8988T (cell line): ENCODE measurements around the gene MGAT5B.
"Not testable (repeated sequence)": the region's sequence is repeated elsewhere in the genome, so short reads cannot be mapped to it uniquely, and the experiment has no call there.

Source experiments
- DNase-seq: peaks from one replicate; pipeline ENCODE4 v3.0.0; 2011

The MGAT5B gene

DNA sequence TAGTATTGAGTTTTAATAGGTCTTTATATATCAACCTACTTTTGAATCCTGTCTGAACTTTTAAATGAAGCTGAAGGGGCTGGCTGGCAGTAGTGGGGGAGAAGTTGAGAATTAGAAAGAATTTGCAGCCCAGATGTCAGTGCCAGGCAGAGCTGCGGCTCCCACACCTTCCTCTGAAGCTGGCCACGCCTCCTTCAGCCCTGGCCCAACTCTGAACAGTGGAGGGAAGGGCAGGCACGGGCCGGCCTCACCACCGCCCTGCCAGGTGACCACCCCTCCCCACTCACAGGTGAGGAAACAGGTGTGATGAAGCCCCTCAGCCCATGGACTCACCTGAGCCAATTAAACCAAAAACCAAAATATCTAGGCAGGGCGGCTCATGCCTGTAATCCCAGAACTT, 87.0 kb downstream of the MGAT5B start:
- DNase-seq = no peak

DNA sequence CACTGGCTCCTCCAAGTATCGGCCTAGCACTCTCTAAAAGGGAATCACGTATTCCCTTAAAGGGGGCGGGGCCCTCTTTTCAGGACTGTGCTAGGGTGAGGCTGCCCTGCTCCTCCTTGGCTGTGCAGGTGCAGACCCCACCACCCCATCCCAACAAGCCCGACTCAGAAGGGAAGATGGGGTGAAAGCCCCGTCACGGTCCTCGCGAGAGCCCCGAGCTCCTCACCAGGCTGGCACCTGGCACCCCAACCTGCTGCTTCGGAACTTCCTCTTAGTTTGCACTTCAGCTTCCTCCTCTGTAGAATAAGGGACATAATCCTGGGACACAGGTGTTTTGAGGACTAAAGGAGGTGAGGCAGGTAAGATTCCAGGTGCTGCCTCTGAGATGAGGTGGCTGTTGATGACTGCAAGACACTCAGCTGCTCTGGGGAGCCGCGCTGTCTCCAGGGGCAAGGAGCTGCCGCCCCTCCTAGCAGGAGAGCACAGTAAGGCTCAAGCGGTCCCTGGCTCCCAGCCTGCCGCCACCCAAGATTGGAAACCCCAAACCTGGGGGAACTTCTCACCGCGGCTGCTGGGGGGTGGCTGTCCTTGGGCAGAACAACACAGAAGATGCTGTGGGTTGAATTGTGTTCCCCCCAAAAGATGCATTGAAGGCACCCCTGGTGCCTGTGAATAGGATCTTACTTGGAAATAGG, 88.8 kb downstream of the MGAT5B start:
- no peak for DNase-seq

DNA sequence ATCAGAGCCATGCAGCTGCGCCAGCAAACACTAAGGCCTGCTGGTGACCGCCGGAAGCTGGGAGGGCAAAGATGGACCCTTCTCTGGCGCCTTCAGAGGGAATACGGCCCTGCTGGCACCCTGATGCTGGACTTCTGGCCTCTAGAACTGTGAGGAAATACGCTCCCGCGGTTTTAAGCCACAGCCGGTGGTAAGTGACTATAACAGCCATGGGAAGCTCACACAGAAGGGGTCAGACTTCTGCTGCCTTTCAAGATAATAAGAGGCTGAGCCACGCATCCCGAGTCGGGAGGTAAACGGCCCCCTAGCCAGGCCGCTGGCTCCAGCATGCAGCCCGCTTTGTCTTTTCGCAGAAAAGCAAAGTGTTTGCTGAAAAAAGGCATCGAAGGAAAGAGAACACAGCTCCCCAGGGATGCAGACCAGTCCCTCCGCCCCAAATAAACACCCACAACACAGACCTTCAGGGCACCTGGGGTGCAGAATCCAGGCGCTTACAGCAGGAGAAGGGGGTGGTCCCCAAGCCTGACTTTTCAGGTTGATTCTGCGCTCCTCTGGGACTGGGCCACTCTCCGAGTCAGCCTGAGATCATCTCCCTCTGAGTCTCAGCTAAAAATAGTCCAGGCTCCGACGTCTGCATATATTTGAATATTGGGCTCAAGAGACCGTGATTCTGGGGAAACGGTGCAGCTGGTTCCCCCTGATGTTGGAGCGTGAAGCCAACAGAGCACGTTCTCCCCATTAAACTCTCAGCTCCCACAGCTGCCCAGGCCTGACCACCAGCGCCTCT, 89.7 kb downstream of the MGAT5B start:
- DNase-seq = no peak

DNA sequence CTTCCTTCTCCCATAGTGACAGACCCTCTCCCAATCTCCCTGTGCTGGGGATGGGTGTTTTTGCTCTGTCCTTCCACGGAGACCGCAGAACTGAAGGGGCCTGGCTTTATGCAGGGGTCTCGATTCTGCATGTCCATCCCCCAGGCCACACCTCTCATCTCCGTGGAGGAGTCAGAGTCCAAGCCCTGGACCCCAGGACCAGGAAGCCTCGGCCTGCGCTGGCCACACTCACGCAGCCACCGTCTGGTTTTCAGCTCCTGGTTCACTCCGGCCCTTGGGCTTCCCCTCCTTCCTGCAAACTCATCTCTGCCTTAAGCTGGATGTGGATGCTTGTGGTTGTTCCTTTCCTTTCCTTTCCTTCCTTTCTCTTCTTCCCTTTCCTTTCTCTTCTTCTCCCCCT, 90.8 kb downstream of the MGAT5B start:
- DNase-seq = no peak

DNA sequence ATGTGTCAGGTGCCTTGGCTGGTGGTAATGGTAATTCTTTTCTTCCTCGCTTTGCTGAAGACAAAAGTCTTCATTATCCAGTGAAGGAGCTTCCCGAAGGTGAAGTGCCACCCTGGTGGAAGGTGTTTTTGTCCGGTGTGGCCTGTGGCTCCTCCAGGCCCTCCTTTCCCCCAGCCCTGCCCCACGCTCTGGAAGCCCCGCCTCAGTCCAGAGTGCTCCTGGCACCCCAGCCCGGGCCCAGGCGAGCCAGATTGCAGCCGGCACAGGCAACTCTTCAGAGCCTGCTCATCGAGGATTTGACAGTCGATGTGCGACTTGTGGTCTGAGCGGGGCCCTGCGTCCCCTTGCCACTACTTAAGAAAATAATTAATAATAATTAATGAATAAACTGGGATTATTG, 93.7 kb downstream of the MGAT5B start:
- DNase-seq = no peak

DNA sequence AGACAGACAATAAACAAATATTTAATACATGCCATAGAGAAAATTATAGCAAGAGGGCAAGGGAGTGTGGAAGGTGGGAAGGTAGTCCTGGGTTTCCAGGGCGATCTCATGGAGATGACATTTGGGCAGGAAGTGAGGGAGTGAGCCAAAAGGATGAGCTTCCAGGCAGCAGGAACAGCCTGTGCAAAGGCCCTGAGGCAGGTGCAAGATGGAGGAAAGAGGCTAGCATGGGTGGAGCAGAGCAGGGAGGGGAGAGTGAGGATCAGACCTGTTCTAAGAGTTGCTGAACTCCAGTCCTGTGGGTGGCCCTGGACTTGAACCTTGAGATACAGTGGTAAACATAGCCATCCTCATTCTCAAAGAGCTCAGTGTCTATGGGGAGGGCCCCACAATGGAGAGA, 94.7 kb downstream of the MGAT5B start:
- no peak for DNase-seq

DNA sequence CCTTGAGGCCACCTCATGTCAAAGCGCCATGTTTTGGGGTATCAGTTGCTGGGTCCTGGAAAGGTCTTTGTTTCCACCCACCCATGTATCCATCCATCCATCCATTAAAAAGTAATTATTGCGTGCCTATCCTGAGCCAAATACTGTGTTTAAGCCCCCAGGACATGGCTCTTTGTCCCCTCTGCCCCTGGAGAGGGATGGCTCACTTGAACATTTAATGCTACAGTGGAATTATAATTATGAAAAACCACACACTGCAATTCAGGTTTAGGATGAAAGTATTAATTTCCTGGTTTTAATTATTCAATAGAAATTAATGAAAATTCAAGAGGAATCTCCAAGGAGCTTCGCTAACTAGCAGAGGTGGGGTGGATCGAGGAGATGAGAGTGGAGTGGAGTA, 97.8 kb downstream of the MGAT5B start:
- DNase-seq = no peak

DNA sequence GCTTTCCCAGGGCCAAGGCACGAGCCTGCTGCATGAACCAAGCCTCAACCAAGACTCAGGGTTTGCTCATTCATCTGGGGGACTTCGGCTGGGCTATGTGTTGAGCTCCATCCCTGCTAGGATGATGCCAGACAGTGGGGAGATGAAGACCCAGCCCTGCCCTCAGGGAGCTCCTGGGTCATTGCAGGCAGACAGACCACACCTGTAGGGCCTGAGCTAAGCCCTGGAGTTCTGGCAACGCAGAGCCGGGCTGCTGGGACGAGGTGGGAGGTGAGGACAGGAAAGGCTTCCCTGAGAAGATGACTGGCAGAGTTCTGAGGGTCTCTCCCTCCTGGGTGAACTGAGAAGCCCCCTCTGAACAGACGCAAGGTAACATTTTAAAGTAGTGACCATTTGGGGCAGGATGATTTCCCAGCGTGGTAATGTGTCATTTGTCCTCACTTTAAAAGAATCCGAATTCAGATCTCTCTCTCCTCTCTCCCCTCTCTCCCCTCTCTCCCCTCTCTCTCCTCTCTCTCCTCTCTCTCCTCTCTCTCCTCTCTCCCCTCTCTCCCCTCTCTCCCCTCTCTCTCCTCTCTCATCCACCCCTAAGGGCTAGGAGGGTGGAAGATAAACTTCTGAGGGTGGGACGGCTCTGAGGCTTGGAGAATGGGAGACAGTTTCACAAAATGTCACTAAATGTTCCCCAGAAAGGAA, 98.4 kb downstream of the MGAT5B start:
- no peak for DNase-seq

DNA sequence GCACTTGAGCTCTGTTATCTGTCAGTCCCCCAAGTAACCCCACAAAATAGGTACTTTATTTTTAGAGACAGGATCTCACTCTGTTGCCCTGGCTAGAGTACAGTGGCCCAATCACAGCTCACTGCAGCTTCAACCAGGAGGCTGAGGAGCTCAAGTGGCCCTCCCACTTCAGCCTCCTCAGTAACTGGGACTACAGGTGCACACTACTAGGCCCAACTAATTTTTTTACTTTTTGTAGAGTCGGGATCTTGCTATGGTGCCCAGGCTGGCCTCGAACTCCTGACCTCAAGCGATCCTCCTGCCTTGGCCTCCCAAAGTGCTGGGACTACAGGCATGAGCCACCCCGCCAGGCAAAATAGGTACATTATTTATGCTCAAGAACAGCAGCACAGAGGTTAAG, 99.6 kb downstream of the MGAT5B start:
- DNase-seq = no peak

DNA sequence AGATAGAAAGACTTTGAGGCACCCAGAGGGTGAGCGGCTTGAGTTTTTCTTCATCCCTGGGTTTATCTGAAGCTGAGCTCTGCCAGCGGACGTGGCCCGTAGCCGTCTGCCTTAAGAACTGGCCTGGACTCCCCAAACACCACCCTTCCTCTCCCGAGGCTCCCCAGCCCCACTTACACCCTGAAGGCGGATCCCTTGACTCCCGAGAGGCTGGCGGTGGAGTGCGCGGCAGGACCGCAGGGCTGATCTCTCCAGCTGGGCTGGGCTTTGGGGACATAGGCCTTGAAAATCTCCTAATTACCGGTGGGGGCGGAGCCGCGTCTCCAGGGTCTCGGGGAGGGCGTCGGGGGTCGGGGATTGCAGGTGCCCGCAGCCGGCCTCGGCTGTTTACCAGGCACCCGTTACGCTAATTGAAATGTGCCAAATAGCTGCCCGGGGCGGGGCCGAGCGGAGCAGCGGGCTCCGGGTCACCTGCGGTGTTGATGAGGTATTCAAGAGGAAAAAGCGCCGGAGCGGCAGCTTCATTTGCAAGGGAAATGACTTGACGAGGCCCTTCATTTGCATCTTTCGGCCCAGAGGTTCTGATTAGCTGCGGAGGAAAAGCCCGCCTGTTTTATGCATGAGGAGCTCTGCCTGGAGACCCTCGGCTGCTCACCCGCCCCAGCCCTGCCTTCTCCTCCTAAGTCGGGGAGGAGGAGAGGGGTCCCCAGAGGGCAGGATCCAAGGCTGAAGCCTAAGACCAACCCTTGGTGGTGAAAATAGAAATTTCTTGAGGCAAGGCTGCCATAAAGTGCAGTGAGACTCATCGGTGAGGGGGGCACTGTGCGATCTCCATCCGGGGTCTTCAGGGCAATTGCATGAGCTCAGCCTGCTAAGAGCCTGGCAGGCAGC, 100.7 kb downstream of the MGAT5B start:
- DNase-seq = no peak

DNA sequence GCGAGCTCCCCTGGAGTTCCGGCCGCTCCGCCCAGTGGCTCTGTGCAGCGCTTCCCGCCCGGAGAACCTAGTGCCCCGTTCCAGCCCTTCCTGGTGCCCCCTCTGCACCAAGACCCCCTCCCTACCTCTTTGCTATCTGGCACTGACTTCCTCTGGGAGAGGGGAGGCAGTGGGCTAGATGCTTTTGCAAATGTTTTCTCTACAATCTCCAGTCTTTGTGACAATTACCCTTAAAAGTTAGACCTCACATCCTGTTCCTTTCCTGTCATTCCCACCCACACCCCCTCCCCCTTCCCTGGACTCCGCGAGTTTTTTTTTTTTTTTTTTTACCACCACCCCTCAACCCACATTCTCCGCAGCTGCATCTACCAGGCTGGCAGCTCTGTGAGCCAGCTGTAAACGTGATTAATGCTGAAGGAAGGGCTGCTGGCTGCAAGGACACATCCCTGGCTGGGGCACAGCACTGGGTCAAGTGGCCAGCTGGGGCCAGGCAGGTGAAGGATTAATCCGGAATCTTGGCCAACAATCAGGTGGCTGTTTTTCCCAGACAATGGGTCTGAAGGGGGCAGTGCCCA, 101.5 kb downstream of the MGAT5B start:
- no peak for DNase-seq

DNA sequence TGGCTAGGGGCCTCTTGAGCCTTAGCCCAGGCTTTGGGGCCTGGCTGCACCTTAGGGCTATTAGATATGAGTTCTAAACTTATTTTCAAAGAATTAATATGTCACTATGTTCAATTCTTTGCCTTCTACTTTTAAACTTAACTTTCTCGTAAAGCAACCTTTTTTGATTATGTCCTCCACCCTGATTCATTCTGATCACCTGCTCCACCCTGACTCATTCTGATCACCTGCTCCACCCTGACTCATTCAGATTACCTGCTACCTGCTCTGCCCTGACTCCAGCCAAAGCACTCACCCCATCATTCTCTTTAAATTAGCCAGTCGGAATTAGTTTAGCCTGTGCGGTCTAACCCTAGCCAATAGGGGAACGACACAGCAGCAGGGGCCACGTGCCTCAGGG, 102.0 kb downstream of the MGAT5B start:
- not testable (repeated sequence) for DNase-seq

DNA sequence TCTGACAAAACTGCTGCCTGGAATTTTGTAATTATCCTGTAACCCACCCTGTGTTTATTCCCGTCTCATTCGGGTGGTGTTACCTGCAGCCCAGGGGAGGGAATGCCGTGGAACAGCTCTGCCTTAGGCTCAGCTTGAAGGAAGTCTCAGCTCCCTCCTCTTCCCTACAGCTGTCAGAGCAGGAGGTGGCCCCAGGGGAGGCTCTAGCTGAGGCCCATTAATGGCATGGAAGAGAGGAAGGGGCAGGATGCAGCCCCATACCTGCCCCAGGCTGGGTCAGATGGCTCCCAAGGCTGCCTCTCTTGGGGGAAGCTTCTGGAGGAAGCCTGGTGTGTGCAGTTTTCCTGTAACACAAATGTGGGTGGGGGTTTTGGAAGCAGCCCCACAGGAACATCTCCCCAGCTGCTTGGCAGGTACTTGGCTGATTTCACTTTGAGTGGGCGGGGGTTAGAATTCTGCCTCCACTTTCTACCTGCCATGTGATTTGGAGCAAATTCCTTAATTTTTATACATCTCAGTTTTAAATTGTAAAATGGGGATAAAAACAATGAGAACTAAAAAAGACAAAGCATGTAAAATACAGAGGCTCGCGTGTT, 103.9 kb downstream of the MGAT5B start:
- no peak for DNase-seq

DNA sequence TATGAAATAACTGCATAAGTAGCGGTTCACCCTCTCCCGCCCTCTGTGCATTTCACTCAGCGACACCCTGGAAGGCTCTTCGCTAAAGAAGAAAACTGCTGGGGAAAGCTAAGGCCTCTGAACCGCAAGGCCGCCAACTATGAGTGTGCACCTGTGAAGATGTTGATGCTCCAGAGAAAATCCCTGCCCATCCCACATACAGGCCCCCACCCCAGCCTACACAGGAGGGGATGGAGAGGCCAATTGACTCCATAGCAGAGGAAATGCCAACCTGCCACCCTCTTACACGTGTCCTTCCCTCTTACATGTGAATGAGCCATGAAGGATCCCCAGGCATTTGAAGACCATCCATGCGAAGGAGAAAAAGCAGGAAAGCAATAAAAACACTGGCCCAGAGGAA, 104.8 kb downstream of the MGAT5B start:
- no peak for DNase-seq

DNA sequence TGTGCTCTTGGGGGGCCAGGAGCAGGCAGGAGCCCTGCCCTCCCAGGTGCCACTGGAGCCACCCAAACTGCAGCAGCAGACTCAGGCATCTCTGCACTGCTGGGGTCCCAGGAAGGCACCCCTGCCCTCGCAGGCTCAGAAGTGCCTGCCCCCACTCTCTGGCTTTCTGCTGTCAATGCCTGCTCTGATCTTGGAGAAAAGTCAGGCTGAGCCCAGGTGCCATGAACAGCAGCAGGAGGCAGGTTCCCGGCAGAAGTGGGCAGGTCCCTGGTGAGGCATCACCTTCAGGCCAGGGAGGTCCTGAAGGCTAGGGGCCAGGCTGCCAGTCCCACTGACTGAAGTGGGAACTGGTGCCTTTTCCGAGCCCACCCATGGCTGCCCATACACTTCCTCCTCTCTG, 106.5 kb downstream of the MGAT5B start:
- no peak for DNase-seq

DNA sequence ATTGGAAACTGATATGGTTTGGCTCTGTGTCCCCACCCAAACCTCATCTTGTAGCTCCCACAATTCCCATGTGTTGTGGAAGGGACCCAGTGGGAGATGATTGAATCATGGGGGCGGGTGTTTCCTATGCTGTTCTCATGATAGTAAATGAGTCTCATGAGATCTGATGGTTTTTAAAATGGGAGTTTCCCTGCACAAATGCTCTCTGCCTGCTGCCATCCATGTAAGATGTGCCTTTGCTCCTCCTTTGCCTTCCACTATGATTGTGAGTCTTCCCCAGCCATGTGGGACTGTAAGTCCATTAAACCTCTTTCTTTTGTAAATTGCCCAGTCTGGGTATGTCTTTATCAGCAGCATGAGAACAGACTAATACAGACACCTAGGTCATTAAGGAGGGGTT, 109.8 kb downstream of the MGAT5B start:
- DNase-seq = not testable (repeated sequence)

DNA sequence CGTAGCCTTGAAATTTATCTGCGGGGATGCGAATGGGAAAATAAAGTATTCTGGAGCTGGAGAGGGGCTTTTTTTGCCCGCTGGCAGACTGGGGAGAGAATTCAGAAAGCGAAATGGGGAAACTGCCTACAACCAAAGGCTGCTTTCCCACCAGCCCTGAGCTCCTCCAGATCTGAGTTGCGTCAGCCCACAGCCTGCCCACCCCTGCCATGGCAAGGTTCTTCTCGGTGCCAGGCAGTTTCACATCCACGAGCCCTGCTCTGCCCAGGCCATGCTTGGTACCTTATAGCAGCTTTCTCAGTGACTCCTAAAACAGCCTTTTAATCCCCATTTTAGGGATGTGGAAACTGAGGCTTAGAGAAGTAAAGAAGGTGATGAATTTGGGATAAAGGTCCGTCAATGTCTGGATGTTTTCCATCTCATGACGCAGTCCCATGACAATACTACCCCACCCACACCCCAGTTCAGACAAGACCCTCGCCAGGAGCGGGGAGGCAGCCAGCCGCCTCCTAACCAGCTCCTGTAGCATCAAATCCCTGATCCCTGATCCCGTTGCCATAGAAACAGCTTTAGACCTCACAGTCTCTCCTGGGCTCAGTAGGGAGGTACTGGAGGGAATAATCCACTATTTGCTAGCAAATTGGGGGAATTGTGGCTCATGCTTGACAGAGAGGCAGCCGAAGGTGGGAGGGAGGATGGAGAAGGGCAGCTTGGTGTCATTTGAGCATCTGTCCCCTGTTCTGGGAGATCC, 113.5 kb downstream of the MGAT5B start:
- DNase-seq = no peak

DNA sequence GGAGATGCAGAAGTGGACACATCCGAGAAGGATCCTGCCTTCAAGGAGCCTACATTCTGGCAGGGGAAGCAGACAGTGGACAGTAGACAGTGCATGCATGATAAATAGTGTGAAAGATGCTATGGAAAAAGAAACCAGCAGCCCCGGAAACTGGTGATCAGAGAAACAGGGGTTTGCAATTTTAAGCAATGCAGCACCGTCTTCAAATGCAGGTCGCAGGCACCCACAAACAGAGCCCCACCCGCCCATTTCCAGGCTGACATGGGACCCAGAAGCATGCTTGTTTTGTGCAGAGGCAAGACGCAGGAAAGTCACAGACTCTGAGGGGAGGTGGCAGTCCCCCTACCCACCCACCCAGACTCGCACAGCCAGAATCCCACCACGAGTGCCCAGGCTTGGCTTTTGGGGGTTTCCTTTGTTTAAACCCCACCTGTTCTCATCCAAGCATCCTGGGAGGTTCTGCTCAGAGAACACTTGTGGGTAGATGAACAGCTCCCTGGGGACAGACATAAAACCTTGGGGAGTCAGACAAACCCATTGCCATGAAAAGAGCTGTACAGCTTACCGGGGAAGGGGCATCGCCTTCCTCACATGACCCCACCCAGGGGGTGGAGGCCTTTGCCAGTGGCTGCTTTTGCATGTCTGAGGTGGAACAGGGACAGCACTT, 114.3 kb downstream of the MGAT5B start:
- DNase-seq = no peak

DNA sequence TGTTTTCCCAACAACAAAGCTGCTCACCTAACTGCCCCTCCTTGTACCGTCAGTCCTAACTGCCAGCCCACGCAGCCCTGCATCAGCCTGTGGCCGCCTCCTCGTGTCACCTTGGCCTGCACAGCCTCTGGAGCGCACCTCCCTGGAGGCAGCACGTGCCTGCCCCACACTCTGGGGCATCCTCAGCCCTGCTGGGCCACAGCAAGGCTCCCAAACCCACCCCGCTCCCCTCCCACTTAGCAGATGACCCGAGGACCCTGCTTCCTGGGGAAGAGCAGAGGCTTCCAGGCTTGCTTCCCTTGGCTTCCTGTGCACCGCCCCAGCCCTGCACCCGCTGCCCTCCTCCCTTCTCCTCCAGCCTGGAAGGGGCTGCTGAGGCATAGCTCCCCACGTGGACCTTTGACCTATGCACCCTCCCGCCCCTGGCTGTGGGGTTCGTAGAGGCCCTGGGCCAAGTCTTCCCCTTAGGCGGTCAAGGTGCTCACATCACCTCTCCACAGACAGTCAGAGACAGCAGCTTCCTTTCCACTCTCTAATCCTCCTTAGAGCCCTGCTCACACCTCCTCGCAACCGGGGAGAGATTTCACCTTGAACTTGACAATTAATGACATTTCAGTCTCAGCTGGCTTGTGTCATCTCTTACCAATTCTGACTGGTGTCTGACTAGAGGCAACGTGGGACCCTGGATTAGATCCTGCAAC, 115.0 kb downstream of the MGAT5B start:
- no peak for DNase-seq

DNA sequence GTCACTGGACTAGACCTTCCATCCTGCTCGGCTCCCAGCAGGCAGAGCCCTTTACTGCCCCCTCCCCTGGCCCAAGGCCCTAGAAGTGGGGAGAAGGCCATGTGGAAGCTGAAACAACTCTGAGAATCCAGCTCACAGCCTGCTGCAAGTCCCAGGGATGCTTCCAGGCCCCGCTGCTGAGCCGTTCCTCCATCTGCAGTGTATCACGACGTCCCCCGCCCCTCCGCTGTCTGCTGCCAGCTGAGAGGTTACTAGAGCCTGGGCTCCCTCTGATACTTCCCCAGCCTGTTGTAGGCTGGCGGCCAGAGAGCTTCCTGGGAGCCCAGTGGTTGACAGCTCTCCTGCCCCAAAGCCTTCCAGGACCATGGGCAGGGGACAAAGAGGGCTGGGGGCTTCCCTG, 118.2 kb downstream of the MGAT5B start:
- no peak for DNase-seq
